ENCODE results near the gene RBP5. TPM values are rescaled to one million over a fixed set of nuclear protein-coding genes. Genes with fewer than 3 reads are reported as not detected.

RBP5 gene
- total and polyA plus RNA-seq, 10 of the 15 experiments (the other 5 are each of a cell fraction or from before 2014, with no cell fraction given): 0.11 to 1.1 (median 0.31) TPM; not detected in 4

GRCh38 chr12:7139200-7139599, 10.5 kb upstream of the RBP5 start:
- no peaks in the 10 kb centered on the region for H3K4me1 ChIP-seq (ENCODE audit: control insufficient read depth, insufficient read depth, low read length)
- DNase-seq (ENCODE audit: low read depth, low spot score): no peak
- 97% methylated on average over 2 of the region's 2 CpGs for WGBS (ENCODE audit: insufficient coverage, insufficient replicate concordance, low lambda C conversion rate, missing lambda C conversion rate)
- no TSS peak for BruUV-seq (replicated peaks)
- FAIRE-seq: no peak
- ChIA-PET SMC1A (ENCODE audit: uncharacterized antibody, unreplicated experiment) (interaction anchor here (1.2 kb wide), 1 partner anchor 37 kb away, joined by 4 read pairs; no protein-coding TSS in a partner anchor), CTCF (interaction anchor here (0.9 to 2.2 kb wide), 2 partner anchors 26 to 50 kb away, joined by 5 to 7 read pairs; no protein-coding TSS in a partner anchor), RAD21 (ENCODE audit: unreplicated experiment) (interaction anchor here (0.6 kb wide), 1 partner anchor 31 kb away, joined by 3 read pairs; no protein-coding TSS in a partner anchor), POLR2A (no interaction called here)
- H3K27me3 ChIP-seq (replicated peaks in 1 of 2; ENCODE audit: control insufficient read depth in 2 of 2, insufficient read depth in 2 of 2, low read length in 1 of 2): no peaks in the 10 kb centered on the region
- H3K9ac ChIP-seq (ENCODE audit: control insufficient read depth, insufficient read depth, low read length): no peak overlapping the region
- TF ChIP-seq RB1 (IDR thresholded peaks at IDR 0.05; ENCODE audit: borderline replicate concordance) (no peak), NFXL1 (IDR thresholded peaks at IDR 0.05; ENCODE audit: borderline replicate concordance) (no peak), EED (IDR thresholded peaks at IDR 0.05; ENCODE audit: low read depth) (no peak), IRF4 (IDR thresholded peaks at IDR 0.05; ENCODE audit: low read depth, low read length) (no peak), HCFC1 (IDR thresholded peaks at IDR 0.05; ENCODE audit: low read length) (no peak), ATF3 (IDR thresholded peaks at IDR 0.05; ENCODE audit: borderline replicate concordance, extremely low read depth, low read depth, low read length) (no peak), USF1 (IDR thresholded peaks at IDR 0.05; ENCODE audit: borderline replicate concordance, extremely low read length, insufficient read depth, low read depth, low read length) (no peak), SREBF2 (IDR thresholded peaks at IDR 0.05; ENCODE audit: low read length) (no peak), EZH2 (IDR thresholded peaks at IDR 0.05; ENCODE audit: borderline replicate concordance, control insufficient read depth, low read depth, low read length) (no peak), SUZ12 (IDR thresholded peaks at IDR 0.05; ENCODE audit: unreplicated experiment) (no peak), ATF2 (IDR thresholded peaks at IDR 0.05; ENCODE audit: low read length) (no peak), ZNF24 (IDR thresholded peaks at IDR 0.05) (no peak)
- in situ Hi-C loops (cut with MboI) (no loop called here), intact Hi-C loops (cut with micrococcal nuclease; ENCODE audit: unreplicated experiment) (no loop called here)
- ATAC-seq: no peak
- no peak overlapping the region for H3K4me3 ChIP-seq
- no peaks in the 10 kb centered on the region for H3K79me2 ChIP-seq (ENCODE audit: control insufficient read depth, insufficient read depth, low read length)
- no peaks in the 10 kb centered on the region for H4K20me1 ChIP-seq (ENCODE audit: control insufficient read depth, insufficient read depth)
- peaks cover 10 to 13% of the 10 kb centered on the region in 2 experiments; a peak in 3 of 4 replicates for H3K36me3 ChIP-seq (ENCODE audit: control insufficient read depth in 2 of 2, insufficient read depth in 2 of 2, low read length in 1 of 2)
- H3K4me2 ChIP-seq (ENCODE audit: control insufficient read depth, insufficient read depth): no peak overlapping the region
- H2AFZ ChIP-seq (ENCODE audit: control insufficient read depth, low read depth, low read length): no peak overlapping the region
- no peaks in the 10 kb centered on the region; the same call in 2 of the 3 replicates for H3K9me3 ChIP-seq (replicated peaks; ENCODE audit: control insufficient read depth, insufficient read depth, low read length)
- no peak overlapping the region for H3K27ac ChIP-seq (ENCODE audit: control insufficient read depth, insufficient read depth)
